Activated CD8-positive, alpha-beta memory T cell treated with anti-CD3 and anti-CD28 coated beads for 4 hours (primary cell): Measurements from ENCODE around the gene ANKZF1.

Experiments
- DNase-seq, 2 donors: peaks; one replicate each; pipeline ENCODE4 v3.0.0-alpha.2; 2020; ENCODE audit warnings: low read depth in 2 of 2

Gene ANKZF1

DNA sequence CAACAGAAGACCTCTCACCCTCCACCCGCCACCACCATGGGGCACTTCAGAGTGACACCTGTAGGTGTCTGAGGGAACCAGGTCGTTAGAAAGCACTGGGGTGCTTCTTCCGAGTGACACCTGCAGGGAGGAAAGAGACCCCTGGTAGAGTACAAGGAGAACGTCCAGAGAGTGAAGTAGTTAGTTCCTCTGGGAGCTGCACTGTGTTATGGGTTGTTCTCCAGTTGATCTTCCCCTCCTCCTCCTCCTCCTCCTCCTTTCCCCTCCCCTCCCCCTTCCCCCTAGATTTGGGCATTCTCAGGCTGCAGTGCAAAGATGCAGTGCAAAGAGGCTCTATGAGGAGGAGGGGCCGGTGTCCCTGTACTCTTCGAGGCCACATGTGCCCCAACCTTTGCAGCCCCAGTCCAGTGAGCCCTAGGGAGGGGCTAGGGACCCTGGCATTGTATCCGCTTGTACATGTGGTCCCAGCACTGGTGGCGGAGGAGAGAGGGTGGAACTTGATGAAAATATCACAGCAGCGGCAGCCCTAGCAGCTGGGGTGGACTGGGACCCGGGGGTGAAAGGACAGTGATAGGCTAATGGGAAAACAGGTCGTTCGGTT is 50.4 kb downstream of the ANKZF1 start:
- no peak for DNase-seq

DNA sequence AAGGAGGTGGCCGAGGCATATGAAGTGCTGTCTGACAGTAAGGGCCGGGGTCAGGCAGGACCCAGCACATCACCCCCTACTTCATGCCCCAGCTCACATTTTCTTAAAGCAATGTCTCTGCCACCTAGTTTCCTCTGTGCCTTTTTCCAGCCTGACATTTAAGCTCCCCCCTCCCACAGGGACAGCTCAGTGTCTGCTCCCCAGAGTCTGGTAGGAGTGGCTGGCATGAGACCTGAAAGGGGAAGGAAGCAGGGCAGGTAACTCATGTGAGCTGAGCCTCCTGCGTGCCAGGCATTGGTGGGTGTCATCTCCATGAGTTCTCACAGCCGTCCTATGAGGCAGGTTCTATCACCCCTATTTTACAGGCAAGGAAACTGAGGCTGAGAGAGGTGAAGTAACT is 51.0 kb downstream of the ANKZF1 start:
- no peak for DNase-seq

DNA sequence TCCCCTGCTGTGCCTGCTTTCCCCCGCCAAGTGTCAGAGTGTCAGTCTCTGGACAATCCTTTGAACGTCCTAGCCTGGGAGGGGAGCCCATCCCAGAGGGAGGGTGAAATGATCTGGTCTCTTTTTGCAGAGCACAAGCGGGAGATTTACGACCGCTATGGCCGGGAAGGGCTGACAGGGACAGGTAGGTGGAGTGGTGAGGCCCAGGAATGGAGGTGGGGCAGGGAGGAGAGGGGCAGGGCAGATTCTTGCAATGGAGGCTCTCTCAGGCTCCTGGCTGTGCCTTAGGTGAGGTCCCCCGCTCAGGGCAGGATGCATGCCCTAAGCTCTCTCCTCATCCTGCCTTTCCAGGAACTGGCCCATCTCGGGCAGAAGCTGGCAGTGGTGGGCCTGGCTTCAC is 52.0 kb downstream of the ANKZF1 start:
- DNase-seq: no peak

DNA sequence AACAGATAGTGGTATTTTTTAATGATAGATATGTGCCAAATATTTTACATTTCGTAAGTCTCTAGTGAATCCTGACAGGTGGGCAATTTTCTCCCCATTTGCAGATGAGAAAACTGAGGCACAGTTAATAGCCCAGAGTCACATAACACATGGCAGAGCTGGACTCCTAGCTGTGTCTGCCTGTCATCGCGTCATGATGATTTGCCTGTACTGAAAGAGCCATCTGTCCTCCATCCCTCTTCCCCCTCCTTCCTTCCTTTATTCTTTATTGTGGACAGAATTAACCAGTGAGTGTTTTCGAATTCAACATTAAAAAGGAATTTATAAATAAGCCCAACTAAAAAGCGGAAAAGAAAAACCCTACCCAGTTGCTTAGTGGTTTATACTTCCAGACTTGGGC is 52.8 kb downstream of the ANKZF1 start:
- DNase-seq: no peak

DNA sequence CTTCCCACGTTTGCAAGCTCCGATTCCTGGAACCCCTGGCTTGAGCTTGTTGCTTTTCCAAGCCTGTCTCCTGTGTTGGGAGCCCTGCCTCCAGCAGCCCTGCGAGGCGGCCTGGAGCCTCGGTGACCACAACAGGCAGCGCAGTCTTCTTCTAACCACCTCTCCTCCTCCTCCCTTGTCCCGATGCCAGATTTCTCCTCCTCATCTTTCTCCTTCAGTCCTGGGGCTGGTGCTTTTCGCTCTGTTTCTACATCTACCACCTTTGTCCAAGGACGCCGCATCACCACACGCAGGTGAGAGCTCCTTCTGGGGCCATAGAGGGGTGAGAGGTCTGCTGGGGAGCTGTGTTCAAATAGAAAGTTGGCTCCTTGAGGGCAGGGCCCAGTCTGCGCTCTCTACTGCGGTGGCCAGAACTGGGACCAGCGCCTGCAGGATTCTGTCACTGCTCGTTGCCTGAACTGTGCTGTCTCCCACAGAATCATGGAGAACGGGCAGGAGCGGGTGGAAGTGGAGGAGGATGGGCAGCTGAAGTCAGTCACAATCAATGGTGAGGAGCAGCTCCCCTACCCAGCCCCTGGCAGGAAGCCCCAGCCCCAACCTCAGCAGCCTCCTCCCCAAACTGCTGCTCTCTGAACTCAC is 53.5 kb downstream of the ANKZF1 start:
- no peak for DNase-seq

DNA sequence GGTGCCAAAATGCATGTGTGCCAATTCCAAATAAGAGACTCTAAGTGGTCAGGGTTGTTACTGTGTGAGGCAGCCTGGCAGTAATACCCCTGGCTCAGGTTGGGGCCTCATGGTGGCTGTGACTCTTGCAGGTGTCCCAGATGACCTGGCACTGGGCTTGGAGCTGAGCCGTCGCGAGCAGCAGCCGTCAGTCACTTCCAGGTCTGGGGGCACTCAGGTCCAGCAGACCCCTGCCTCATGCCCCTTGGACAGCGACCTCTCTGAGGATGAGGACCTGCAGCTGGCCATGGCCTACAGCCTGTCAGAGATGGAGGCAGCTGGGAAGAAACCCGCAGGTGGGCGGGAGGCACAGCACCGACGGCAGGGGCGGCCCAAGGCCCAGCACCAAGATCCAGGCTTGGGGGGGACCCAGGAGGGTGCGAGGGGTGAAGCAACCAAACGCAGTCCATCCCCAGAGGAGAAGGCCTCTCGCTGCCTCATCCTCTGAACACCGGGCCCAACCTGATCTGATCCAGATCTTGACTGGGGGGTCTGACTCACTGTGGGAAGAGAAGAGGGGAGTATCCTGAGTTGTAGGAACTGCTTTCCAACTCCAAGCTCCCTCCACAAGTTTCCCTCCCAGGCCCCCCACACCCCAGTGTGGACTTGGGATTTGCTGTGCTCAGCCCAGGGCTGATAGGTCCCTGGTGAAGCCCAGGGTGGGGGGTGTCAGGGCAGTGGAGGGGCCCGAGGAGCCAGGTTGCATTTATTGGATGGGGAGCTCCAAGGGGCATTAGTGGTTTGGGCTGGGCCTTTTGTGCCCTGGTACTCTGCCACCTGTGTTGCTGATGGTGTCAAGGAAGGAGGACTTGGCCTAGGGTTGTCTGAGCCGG is 55.1 kb downstream of the ANKZF1 start:
- DNase-seq: no peak

DNA sequence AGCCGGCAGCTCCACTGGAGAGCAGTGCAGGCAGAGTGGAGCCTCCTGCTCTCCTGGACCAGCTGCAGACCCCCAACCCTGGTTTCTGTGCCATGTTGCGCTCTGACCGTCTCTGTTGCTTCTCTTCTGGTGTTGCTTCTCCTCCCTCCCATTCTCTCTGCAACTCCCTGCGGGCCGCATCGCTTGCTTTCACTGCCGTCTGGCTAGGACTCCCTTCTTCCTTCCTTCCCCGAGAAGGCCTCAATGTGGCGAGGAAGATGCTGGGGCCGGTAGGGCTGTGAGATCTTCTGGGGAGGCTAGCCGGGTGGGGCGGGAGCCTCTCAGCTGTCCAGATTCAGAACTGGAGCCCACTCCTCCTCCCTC is 55.7 kb downstream of the ANKZF1 start:
- no peak for DNase-seq

DNA sequence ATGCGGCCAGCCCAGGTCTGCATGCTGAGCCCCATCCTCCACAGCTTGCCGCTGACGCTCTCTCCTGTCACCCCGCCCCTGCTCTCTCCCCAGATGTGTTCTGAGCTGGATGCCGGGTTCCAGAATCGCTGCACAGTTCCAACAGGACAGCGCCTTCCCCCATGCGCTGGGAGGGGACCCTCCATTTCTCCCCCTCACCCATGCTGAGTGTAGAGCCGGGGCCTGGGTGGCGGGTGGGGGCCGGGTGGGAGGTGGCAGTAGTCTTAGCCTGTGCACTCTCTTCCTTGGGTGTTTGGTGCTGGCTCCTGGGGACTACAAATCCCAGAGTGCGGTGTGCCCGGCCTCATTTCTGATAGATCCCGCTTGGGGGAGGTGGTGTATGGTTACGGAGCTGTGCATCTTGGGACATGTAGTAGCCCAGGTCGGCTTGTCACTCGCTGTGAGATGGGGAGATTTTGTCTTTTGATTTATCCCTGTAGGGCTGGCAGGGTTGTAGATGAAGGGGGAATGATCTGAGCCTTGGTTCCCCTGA is 56.4 kb downstream of the ANKZF1 start:
- DNase-seq: no peak
